WI38 (cell line): ENCODE measurements around the gene FERMT1.

Experiments used
- H3K4me3 ChIP-seq: 2 replicates; pipeline ENCODE4 v1.5.1; 2011; ENCODE audit warnings: low read depth, mild to moderate bottlenecking, control low read depth, low read length
- TF ChIP-seq, protein P1 (sequence below): IDR thresholded peaks from 2 replicates; pipeline ENCODE4 v1.5.1; 2012; ENCODE audit warnings: low read depth, mild to moderate bottlenecking, control low read depth, low read length

Gene FERMT1

DNA sequence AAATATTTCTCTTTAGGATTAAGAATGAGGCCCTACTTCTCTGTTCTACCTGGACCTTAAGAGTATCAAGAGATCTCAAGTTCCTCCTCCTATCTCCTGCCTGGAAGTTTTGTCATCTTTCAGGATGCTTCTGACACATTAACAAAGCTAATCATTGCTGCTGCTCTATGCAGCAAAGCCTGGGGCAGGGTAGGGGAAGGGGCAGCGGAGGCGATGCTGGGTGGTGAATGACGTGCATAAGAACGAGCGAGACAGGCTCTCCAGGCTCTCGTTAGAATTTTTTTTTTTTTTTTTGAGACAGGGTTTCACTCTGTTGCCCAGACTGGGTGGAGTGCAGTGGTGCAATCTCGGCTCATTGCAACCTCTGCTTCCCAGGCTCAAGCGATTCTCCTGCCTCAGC is 31.2 kb downstream of the FERMT1 start:
- TF ChIP-seq, protein P1, sequence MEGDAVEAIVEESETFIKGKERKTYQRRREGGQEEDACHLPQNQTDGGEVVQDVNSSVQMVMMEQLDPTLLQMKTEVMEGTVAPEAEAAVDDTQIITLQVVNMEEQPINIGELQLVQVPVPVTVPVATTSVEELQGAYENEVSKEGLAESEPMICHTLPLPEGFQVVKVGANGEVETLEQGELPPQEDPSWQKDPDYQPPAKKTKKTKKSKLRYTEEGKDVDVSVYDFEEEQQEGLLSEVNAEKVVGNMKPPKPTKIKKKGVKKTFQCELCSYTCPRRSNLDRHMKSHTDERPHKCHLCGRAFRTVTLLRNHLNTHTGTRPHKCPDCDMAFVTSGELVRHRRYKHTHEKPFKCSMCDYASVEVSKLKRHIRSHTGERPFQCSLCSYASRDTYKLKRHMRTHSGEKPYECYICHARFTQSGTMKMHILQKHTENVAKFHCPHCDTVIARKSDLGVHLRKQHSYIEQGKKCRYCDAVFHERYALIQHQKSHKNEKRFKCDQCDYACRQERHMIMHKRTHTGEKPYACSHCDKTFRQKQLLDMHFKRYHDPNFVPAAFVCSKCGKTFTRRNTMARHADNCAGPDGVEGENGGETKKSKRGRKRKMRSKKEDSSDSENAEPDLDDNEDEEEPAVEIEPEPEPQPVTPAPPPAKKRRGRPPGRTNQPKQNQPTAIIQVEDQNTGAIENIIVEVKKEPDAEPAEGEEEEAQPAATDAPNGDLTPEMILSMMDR: no peak
- H3K4me3 ChIP-seq: no peak overlapping the region

DNA sequence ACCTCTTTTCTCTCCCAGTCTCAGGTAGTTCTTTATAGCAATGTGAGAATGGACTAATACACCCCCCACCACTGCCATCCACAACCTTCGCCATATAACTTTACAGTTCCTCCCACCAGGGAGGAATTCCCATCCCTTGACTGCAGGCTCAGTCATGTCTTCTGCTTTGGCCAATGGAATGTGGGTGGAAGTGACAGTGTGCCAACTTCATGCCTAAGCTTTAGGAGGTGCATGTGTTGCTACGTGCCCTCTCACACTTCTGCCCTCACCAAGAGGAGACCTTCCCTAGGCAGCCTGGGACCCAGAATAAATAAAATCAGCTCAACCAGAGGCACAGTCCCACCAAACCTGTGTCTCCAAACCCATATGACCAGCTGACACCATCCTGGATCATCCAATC is 36.0 kb downstream of the FERMT1 start:
- TF ChIP-seq, protein P1: no peak
- no peak overlapping the region for H3K4me3 ChIP-seq

DNA sequence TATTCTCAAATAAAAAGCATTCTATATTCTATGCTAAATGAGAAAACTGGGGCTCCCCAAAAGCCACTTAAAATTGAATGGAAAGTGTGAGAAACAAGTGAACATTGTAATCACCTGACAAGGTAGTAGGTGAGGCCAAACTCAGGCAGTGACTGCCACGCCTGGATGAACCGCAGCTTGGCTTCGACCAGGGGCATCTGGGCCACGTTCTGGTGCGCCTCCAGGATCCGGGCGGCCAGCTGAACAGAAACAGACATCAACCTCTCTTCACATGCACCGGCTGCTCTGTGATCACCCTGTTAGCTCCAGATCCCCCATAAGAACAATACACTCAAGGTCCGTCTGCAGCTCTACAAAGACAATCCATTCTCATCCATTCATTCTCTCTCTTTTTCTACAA is 38.9 kb downstream of the FERMT1 start:
- TF ChIP-seq, protein P1: no peak
- no peak overlapping the region for H3K4me3 ChIP-seq

DNA sequence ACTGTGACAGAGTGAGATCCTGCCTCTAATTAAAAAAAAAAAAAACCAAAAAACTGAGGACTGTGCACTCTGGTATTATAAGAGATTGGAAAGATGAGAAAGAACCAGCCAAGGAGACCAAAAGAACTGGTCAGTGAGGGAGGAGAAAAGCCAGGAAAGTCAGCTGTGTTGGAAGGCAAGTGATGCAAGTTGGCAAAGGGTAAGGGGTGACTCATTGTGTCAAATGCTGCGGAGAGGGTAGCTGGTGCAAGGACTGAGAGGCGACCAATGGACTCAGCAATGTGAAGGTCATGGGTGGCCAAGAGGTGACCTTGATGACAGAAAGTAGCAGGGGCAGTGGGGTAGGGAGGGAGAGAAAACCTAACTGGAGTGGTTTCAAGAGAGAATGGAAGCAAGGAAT is 41.6 kb downstream of the FERMT1 start:
- TF ChIP-seq, protein P1: no peak
- H3K4me3 ChIP-seq: no peak overlapping the region

DNA sequence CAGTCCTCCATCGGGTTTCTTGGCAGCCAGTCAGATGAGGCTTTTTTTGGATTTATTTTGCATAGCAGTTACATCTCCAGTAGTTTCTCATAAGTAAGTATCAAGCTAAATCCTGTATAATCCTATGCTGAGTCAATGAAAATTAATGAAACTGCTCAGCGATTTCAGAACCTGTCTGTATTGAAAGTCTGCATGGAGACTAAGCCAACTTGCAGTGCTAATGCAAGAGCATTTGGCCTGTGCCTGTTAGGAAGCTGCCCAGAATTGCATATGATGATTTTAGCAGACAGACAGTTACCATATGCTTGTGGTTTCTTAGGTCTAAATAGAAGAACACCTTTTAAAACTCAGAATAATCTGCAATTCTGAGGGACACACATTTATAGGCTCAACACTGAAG is 43.8 kb downstream of the FERMT1 start:
- TF ChIP-seq, protein P1: no peak
- H3K4me3 ChIP-seq: no peak overlapping the region

DNA sequence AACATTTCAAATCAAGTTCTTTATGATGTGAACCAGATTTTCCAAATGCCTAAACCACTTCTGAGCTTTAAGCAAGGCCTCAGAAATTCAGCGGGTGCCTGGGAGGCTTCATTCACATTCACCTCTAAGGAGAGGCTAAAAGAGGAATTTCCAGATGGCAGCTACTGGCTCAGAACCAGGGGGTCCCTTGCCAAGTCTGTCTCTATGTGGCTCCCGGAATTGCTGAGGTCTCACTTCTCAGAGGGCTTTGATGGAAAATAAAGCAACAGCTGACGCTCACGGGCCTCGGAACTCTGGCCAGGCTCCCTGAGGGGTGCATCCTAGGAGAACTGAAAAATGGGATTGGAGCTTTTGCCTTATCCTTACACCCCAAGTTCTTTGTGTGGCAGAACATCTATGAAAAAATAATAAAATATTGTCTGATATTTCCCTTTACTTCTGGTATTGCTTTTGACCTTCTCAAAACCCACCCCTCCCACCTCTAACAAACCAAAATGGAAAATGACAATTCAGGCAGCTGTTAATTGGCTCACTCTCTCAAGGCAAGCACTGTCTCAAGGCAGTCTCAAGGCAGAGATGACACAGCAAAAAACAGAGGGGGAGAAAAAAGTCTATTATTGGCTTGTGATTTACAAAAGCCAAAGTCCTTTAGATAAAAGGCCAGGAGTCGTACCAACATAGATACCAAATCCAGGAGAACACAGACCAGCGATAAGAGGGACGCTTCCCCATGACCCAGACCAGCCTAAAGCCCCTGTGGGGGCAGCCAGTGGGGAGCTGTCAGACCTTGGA is 47.2 kb downstream of the FERMT1 start:
- no peak overlapping the region for H3K4me3 ChIP-seq
- TF ChIP-seq, protein P1: no peak

DNA sequence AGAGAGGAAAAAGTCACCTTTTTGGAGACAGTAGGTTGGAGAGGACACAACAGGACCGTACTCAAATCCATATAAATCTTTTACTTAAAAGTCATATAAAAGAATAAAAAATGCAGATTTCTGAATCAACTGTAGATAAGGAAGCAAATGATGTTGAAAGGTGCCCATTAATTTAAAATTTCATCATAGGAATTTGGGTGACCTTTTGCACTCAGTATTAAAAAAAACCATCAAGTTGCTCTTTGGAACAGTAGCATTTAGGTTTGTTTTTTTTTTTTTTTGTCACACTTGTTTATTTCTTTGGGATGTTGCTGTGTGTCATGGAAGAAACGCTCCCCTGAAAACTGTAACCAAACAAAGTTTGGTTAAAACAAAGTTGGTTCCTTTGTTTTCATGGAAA is 48.0 kb downstream of the FERMT1 start:
- TF ChIP-seq, protein P1: no peak
- H3K4me3 ChIP-seq: no peak overlapping the region
